Esophagus muscularis mucosa (tissue), 4 donors: ENCODE measurements around the gene TMEM169. TPM values are rescaled to one million over a fixed set of nuclear protein-coding genes. Genes with fewer than 3 reads are reported as not detected.

ENCODE experiments used
- DNase-seq: peaks from one replicate; pipeline ENCODE4 v3.0.0-alpha.2; 2017; ENCODE audit errors: extremely low spot score
- H3K27ac ChIP-seq, 4 donors: fragments of 200-600 bp; sonication (generic); replicated peaks in 1 of 4; 1 replicate in 3 of 4; 2 replicates in 1 of 4; pipeline ENCODE4 v1.5.1; 2016 to 2019; ENCODE audit warnings: mild to moderate bottlenecking in 1 of 4
- H3K27me3 ChIP-seq, 4 donors: fragments of 200-600 bp; sonication (generic); one replicate each; pipeline versions ENCODE4 v1.5.1 to v1.6.0; 2016 to 2019
- H3K36me3 ChIP-seq, 4 donors: fragments of 200-600 bp; sonication (generic); one replicate each; pipeline ENCODE4 v1.5.1; 2016 to 2019
- H3K4me1 ChIP-seq, 4 donors: fragments of 200-600 bp; sonication (generic); one replicate each; pipeline ENCODE4 v1.5.1; 2016 to 2019
- H3K4me3 ChIP-seq, 4 donors: fragments of 200-600 bp; sonication (generic); 1 replicate in 2 of 4; 2 replicates in 2 of 4; pipeline ENCODE4 v1.5.1; 2016 to 2019; ENCODE audit warnings: mild to moderate bottlenecking in 4 of 4, moderate library complexity in 1 of 4
- H3K9me3 ChIP-seq, 4 donors: fragments of 200-600 bp; sonication (generic); 1 replicate in 3 of 4; 2 replicates in 1 of 4; pipeline ENCODE4 v1.5.1; 2016 to 2019
- CTCF ChIP-seq, 3 experiments: fragments of 200-600 bp in 2 of 3; fragments of 450-650 bp in 1 of 3; sonication (generic) in 2 of 3; IDR thresholded peaks; one replicate each; pipeline ENCODE4 v1.5.1; 2017 to 2019; ENCODE audit warnings: antibody characterized with exemption in 3 of 3, mild to moderate bottlenecking in 2 of 3, moderate library complexity in 1 of 3
- EP300 ChIP-seq: sonication (generic); formaldehyde crosslinking; IDR thresholded peaks from one replicate; pipeline ENCODE4 v1.6.1; 2017; ENCODE audit warnings: antibody characterized with exemption
- POLR2A ChIP-seq: fragments of 450-650 bp; IDR thresholded peaks from one replicate; pipeline ENCODE4 v1.6.1; 2017; ENCODE audit warnings: antibody characterized with exemption, moderate library complexity, mild to moderate bottlenecking, low read depth
- POLR2AphosphoS5 ChIP-seq, 2 donors: sonication (generic); formaldehyde crosslinking; IDR thresholded peaks; one replicate each; pipeline ENCODE4 v1.6.1; 2017; ENCODE audit warnings: antibody characterized with exemption in 2 of 2
- WGBS: methylation state at CpG from one replicate; pipeline ENCODE4 v1.1.5; 2018; 5-methylcytosine and 5-hydroxymethylcytosine counted together
- intact Hi-C: fragments of 100-400 bp; cut with DNase I; formaldehyde crosslinking; loops from one replicate; pipeline ENCODE4 v1.15.1; 2023
- total RNA-seq, 4 donors: library from RNA; depleted of rRNA; stranded (reverse); fragments of >200 nt; gene quantifications; one replicate each; pipeline versions ENCODE4 v1.1.0 to v1.2.1, GENCODE V29; 2016

Gene TMEM169
- total RNA-seq, 4 donors from 2014 or later: under 0.01 to 0.75 (median 0.51) TPM

DNA sequence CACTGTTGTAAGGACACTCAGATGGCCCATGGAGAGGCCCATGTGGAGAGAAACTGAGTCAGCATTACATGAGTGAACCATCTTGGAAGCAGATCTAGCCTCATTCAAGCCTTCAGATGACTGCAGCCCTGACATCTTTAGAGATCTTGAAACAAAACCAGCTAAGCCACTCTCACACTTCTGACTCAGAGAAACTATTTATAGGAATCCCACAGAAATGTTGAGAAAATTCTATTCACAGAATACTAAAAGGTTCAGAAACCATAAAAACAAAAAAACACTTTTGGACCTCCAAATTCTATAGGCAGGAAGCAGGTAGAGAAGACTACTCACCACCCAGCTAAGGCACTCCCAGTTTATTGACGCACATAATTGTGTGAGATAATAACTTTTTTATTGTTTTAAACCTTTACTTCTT, 8.7 kb downstream of the TMEM169 start:
- Histone ChIP-seq H3K36me3 (no peaks in the 10 kb centered on the region), H3K4me3 (no peak overlapping the region), H3K27ac (no peak overlapping the region), H3K27me3 (peaks cover 0 to 4% (median 0%) of the 10 kb centered on the region in 4 donors), H3K4me1 (no peaks in the 10 kb centered on the region), H3K9me3 (no peaks in the 10 kb centered on the region)
- WGBS: 100% methylated on average over 1 of the region's 1 CpG
- intact Hi-C loops: no loop called here
- no peak for DNase-seq
- TF ChIP-seq POLR2AphosphoS5 (IDR thresholded peaks at IDR 0.05) (no peak), POLR2A (no peak), EP300 (no peak), CTCF (IDR thresholded peaks at IDR 0.05) (no peak)

DNA sequence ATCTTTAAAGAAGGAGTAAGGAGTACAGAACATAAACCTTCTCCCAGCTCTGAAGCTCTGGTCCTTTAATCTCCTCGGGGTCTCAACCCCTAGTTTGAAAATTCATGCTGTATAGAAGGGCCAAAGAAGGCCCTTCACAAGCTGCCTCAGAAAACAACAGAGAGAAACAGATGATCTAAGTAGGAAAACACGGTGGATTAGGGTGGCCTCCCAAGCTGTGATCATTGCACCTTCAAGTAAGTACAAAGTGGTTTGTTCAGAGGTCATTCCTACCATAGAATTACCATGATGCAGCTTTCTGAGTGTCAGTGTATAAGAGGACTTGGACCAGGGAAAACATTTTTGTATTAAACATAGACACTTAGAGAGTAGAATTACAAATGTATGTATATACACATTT, 10.9 kb downstream of the TMEM169 start:
- H3K4me3 ChIP-seq: no peak overlapping the region
- WGBS: 84% methylated on average over 2 of the region's 2 CpGs
- TF ChIP-seq EP300 (no peak), POLR2A (no peak), POLR2AphosphoS5 (IDR thresholded peaks at IDR 0.05) (no peak), CTCF (IDR thresholded peaks at IDR 0.05) (no peak)
- peaks cover 0 to 7% (median 0%) of the 10 kb centered on the region in 4 donors for H3K27me3 ChIP-seq
- DNase-seq: no peak
- H3K36me3 ChIP-seq: no peaks in the 10 kb centered on the region
- no peak overlapping the region for H3K27ac ChIP-seq
- no peaks in the 10 kb centered on the region for H3K4me1 ChIP-seq
- intact Hi-C loops: no loop called here
- no peaks in the 10 kb centered on the region for H3K9me3 ChIP-seq

GRCh38 chr2:216094701-216095100, 13.0 kb downstream of the TMEM169 start:
- intact Hi-C loops: no loop called here
- peaks cover 0 to 7% (median 0%) of the 10 kb centered on the region in 4 donors for H3K27me3 ChIP-seq
- no peaks in the 10 kb centered on the region for H3K4me1 ChIP-seq
- no peak for DNase-seq
- no peaks in the 10 kb centered on the region for H3K9me3 ChIP-seq
- no peak overlapping the region for H3K27ac ChIP-seq
- H3K36me3 ChIP-seq: no peaks in the 10 kb centered on the region
- no peak overlapping the region for H3K4me3 ChIP-seq
- WGBS: 91% methylated on average over 3 of the region's 3 CpGs
- TF ChIP-seq POLR2A: no peak

DNA sequence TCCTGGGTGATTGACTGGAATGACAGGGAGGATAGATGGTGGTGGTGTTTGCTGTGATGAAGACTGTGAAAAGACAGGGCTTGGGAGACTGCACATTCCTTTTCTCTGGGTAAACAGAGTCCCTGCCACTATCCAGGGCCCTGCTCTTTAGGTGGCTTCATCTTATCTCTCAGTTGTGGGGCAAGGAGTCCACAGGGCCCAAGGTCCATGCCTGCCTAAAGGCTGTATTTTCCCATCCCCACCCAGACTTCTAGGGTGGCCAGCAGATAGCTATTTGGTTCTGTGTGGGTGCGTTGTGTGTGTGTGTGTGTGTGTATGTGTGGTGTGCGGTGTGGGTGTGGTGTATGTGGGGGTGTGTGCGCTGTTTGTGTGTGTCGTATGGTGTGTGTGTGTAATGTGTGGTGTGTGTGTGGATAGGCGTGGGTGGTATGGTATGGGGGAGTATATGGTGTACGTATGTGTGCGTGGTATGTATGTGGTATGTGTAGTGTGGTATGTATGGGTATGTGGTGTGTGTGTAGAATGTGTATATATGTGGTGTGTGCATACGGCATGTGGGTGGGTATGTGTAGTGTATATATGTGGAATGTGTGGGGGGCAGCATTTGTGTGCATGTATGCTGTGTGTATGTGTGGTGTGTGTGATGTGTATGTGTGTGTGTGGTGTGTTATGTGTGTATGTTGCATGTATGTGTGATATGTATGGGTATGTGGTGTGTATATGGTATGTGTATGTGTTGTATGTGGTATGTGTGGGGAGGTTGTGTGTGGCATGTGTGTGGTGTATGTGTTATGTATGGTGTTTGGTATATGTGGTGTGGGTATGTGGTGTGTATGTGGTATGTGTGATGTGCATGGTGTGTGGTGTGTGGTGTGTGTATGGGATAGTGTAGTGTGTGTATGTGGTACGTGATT, 17.0 kb downstream of the TMEM169 start:
- no peak overlapping the region for H3K4me3 ChIP-seq
- DNase-seq: no peak
- H3K27me3 ChIP-seq: peaks cover 0 to 3% (median 0%) of the 10 kb centered on the region in 4 donors
- no peak for TF ChIP-seq POLR2A
- no peak for TF ChIP-seq CTCF (IDR thresholded peaks at IDR 0.05)
- TF ChIP-seq EP300: no peak
- TF ChIP-seq POLR2AphosphoS5 (IDR thresholded peaks at IDR 0.05): no peak
- no peaks in the 10 kb centered on the region for H3K9me3 ChIP-seq
- intact Hi-C loops: no loop called here
- 95% methylated on average over 9 of the region's 9 CpGs for WGBS
- H3K36me3 ChIP-seq: peaks cover 0 to 3% (median 2%) of the 10 kb centered on the region in 4 donors
- H3K27ac ChIP-seq: no peak overlapping the region
- no peaks in the 10 kb centered on the region for H3K4me1 ChIP-seq

- Histone ChIP-seq H3K36me3 (peaks cover 0 to 3% (median 2%) of the 10 kb centered on the region in 4 donors), H3K27ac (no peak overlapping the region), H3K4me3 (no peak overlapping the region), H3K9me3 (no peaks in the 10 kb centered on the region), H3K27me3 (peaks cover 0 to 5% (median 0%) of the 10 kb centered on the region in 4 donors), H3K4me1 (no peaks in the 10 kb centered on the region)
- TF ChIP-seq POLR2AphosphoS5 (IDR thresholded peaks at IDR 0.05) (no peak), EP300 (no peak), CTCF (IDR thresholded peaks at IDR 0.05) (no peak), POLR2A (no peak)
- no peak for DNase-seq
- intact Hi-C loops: no loop called here
- WGBS: 84% methylated on average over 4 of the region's 4 CpGs
Observed at GRCh38 chr2:216101109-216101508, 19.4 kb downstream of the TMEM169 start.
